GM21526 (cell line): ENCODE data around the gene HOMER2.
"Not testable (repeated sequence)": the region's sequence is repeated elsewhere in the genome, so short reads cannot be mapped to it uniquely, and the experiment has no call there.

Experiments used
- ATAC-seq: cut with Tn5 transposase; IDR thresholded peaks from one replicate; pipeline ENCODE4 v1.9.1; 2021; ENCODE audit warnings: moderate library complexity; ENCODE audit not compliant: unreplicated experiment, low FRiP score

Gene HOMER2

DNA sequence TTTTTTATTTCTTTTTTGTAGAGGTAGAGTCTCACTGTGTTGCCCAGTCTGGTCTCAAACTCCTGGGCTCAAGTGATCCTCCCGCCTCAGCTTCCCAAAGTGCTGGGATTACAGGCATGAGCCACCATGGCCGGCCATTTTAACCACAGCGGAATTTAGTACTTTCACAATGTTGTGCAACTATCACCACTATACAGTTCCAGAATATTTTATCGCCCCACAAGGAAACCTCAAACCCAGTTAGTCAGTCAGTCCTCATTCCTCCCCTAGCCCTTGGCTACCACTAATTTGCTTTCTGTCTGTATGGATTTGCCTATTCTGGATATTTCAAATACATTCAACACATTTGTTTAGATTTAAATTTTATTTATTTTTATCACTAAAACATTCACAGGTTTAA lies 15.5 kb upstream of the HOMER2 start:
- ATAC-seq = no peak

DNA sequence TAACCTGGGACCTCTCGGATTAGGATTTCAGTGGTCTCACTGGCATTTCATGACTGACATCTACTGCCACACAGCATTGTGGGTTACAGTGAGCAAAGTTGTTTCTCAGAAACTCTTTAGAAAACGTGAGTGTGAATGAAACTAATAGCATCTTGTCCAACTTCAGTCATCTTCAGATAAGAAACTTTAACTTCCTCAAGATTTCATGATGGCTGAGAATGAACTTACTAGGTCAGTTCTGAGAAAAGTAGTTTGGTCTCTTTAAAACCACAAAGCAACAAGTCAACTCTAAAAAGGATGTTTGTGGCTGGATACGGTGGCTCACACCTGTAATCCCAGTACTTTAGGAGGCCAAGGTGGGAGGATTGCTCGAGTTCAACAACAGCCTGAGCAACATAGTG lies 14.2 kb upstream of the HOMER2 start:
- peak; percentile 63 for ATAC-seq

DNA sequence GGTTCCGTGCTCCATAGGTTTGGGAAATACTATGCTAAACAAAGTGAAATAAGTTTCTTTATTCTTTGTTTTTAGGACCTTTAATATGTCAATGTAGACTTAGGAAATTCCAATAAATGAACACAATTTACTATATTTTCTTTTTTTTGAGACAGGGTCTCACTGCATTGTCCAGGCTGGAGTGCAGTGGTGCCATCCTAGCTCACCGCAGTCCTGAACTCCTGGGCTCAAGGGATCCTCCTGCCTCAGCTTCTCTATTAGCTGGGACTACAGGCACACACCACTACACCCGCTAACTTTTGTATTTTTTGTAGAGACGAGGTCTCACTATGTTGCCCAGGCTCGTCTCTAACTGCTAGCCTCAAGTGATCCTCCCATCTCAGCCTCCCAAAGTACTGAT lies 12.4 kb upstream of the HOMER2 start:
- ATAC-seq = no peak

DNA sequence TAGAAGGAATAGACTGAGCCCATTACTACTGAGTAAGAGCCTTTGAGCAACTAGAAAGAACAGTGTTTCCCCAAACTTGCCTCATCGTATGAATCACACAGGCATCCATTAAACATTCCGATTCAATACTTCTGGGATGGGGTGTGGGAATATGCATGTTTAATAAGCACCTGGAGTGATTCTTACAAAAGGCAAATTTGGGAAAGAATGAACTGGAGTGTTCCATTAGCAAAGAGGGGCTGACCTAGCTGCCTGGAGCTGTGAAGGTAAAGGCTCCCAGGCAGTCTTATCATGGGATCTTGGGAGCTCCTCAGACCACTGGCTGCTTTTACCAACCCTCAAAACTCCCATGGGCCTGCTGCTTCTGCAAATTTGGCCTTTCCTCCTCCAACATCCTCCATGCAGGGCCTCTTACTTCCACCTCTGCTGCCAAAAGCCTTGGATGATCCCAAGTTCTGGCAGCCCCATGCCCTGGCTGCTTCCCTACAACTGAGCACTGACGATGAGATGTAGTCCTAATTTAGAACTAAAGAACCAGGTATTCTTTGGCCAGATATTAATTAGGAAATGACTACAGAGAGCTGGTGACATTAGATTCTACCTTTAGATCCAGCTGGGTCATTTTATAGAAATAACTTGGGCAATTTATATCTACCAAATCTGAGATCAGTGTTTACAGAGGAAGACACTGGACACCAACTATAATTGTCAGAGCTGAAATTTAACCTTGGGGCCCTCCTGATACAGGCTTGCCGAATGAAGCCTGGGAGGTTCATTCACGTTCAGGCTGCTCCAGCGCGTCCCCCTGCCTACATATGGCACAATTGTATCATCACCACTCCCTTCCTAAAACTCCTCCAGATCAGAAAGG lies 11.2 kb upstream of the HOMER2 start:
- ATAC-seq = no peak

DNA sequence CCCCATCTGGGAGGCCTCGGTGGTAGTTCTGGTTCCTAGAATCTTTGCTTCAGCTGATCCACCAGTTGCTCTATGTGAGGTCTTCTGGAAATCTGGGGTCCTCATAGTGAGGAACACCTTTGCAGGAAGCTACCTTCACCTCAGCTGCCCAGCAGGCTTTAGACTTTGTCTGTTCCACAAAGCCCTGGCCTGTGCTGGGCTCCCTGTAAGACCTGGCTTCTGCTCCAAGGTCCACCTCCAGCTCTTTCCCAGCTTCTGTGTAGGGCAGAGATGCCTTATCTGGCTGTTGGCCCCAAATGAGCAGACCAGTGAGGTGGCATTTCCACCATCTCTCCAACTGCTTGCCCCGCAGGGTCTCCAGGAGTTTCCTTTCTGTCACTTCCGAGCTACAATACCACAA lies 8.2 kb upstream of the HOMER2 start:
- no peak for ATAC-seq

DNA sequence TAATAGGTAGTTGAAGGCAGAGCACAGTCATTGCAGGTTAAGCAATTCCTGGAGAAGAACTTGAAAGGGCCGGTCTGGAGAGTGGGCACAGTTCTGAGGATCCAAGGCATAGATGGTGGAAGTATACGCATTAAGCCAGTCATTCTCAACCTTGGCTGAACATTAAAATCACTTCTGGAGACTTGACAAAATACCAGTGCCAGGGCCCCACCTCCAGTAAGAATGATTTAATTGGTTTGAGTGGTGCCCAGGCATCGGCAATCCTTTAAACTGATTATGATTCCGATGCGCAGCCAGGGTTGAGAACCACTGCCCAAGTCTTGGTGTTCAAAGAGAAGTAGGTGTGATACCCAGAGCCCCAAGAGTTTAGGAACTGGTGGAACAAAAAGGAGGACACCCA lies 6.9 kb upstream of the HOMER2 start:
- no peak for ATAC-seq

DNA sequence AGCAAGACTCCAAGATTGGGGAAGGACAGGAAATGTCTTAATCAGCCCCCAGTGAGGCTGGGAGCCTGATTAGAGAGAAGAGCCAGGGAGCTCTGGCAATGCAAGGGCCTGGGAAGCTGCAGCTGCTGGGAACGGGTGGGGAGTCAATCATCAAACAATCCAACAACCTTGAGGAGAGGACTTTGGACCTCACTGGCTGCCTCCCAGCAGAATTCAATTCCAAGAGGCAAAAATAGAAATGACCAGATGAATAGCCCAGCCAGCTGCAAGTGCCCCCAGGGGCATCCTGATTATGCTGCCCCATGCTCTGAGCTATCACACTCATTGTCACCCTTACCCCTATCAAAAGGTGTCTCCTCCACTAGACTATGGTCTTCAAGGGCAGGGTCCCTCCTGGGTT lies 6.1 kb upstream of the HOMER2 start:
- ATAC-seq = no peak

DNA sequence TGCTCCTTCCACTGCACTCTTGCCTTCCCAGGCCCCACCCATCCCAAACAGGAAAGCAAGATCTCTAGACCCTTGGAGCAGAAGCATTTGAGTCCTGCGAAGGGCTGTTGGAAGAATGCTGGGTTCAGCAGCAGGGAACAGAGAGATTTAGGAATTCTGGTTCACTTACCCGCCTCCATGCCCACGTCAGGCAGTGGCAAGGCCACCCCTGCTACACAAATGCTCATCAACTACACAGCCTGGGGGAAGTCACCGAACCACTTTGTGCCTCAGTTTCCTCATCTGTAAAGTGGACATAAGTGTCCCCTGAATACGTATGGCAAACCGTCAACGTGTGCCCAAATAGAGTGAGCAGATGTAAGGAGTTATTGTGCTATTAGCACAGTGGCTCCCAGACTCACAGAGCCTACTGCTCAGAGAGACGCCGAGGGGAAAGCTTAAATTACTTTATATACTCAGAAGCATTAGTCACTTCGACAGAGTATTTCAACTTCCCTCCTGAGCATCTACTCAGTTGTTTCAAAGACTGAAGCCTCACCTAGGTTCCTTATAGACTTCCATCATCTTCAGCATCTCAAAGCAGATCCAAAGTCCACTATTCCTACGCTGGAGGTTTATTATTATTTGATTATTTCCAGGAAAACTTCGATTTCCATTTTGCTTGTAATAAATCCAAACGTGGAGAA lies 905 bp downstream of the HOMER2 start:
- no peak for ATAC-seq

DNA sequence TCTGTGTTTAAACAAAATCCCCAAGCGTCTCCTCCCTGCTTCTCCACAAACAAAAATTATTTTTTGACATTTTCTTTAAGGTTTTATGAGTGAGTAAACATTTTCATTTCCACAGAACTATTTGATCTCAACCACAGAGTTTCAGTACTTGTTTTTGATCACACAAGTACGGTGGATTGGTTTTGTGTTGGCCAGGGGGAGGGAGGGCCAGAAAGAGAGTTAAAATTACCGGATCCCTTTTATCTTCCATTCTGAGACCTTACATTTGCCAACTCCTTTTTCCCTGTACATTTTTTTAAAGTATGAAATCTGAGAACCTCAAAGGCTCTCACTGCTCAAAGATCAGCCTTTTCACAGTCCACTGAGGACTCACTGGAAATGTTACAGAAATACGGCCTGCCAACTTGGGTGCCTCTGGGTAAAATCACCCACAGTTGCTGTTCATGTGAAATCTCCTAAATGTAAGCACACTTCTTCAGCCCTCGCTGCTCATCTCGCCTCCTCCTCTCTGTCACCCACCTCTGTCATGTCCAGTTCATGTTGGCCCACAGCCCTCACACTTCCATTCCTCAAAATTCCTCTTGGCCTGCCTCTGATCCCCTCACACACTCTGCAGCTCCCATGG lies 1.7 kb downstream of the HOMER2 start:
- ATAC-seq = no peak

DNA sequence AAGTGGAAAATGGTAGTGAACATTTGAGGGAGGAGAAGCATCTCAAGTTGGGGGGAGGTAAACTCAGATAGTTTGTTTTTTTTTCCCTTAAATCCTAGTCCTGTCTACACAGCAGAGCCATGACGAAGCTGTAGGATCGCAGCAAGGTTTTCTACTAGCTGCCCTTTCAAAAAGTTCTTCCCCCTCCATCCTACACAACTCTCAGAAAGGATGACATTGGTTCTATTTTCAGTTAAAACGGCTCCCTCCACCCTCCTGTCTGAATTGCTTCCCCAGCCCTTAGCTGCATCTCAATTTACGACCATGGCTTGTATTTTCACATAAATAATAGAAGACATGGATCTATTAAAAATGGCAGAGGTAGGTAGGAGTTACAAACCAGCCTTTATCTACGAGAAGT lies 2.2 kb downstream of the HOMER2 start:
- ATAC-seq = no peak

DNA sequence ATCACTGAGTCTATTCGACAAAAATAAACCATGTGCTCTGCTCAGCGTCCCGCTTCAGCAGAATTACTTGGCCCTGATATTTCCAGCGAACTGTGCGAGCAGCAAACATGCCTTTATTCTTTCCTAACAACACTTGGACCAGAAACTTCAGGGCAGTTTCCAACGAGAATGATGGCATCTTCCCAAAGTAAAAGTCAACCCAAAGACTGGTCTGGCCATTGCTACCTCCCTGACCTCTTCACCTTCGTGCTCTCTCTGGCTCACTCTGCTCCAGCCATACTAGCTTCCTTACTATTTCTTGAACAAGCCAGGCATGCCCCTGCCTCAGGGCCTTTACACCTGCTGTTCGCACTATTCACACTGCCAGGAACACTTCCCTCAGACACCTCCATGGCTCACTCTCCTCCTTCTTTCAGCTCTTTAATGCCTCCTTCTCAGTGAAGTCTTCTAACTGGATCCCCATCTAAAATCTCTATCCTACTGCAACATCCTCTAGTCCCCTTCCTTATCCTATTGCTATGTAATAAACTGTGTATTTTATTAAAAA lies 6.3 kb downstream of the HOMER2 start:
- ATAC-seq = no peak

DNA sequence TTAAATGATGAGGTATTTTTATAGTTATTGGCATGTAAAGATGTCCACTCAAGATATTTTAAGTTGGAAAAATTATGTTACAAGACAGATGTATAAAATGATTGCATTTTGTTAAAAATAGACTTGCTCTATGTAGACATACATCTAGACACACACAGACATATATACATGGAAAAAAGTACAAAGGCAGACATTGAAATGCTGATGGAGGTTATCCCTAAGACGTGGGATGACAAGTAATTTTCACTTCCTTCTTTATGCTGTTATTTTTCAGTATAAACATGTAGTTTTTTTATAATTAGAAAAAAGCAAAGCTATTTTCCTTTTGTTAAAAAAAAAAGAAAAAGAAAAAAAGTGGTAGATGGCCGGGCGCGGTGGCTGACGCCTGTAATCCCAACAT lies 7.2 kb downstream of the HOMER2 start:
- ATAC-seq = no peak

DNA sequence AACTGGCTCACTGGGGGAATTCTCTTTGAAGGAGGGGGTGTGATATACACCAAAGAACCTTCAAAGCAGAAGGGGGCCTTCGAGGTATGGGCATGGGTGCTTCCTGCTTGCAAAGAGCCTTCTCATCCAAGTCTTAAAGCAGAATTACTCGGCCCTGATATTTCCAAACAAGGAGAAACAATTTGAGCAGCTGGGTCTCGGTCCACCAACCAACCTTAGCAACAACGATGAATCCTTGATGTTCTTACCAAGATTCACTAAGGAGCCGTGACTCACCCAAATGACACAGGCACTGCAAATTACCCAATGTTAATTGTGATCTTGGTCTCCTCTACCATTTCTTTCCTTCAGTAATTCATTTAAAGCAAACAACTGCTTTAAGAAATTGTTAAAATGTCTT lies 7.7 kb downstream of the HOMER2 start:
- ATAC-seq = no peak

DNA sequence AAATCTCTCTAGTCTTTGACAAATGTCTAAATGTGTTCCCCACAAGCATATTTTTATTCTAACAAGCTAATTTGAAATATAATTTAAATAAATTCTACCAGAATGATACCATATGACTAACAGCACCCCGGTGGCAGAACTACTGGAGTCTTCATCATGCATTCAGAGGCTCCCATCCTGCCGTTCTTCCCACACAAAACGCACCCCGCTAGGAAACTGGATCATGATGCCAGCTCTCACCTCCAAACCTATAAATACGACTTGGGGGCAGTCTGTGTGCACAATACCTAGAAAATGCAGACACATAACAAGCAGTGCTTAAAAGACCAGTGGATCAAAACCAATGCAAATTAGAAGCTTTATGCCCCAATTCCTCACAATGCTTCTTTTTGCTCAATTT lies 8.5 kb downstream of the HOMER2 start:
- ATAC-seq = no peak

DNA sequence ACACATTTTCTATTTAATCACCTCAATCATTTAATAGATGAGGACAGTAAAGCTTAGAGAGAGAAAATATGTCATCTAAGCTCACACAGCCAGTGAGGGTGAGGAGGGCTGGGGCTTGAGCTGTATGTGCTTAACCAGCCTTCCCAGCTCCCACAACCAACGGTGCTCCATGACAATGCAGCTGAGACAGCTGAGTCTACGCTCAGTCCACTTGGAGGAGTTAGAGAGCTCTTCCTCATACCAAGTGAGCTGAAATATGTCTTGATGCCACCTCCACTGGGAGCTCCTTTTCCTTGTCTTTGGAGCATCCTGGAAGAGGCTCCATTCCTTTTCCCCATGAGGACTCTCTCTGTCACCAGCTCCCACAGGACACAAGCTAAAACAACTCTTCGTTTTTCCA lies 9.3 kb downstream of the HOMER2 start:
- ATAC-seq = no peak

DNA sequence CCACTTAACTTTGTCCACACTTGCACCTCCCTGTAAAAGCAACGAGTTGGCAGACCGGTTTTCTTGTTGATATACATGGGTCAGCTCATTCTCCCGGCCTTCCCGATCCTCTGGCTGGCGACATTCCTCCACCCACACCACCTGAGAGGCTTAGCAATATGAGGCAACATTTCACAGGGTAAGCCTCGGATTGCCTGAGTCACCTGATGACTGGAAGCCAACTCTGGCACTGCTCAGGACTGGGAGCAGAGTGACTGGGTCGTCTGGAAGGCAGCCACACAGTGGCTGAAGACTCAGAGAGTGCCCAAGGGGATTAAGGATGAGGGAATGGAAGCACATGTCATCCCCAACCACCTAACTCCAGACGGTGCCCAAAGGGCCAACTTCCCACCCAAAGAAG lies 9.8 kb downstream of the HOMER2 start:
- no peak for ATAC-seq

DNA sequence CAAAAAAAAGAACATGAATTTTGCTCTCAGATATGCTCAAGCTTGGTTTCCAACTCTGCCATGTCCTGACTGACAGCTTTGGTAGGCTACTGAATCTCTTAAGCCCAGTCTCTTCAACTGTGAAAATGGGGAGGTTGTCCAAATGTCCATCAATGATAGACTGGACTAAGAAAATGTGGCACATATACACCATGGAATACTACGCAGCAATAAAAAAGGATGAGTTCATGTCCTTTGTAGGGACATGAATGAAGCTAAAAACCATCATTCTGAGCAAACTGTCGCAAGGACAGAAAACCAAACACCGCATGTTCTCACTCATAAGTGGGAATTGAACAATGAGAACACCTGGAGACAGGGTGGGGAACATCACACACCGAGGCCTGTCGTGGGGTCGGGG lies 12.8 kb downstream of the HOMER2 start:
- ATAC-seq = not testable (repeated sequence)

DNA sequence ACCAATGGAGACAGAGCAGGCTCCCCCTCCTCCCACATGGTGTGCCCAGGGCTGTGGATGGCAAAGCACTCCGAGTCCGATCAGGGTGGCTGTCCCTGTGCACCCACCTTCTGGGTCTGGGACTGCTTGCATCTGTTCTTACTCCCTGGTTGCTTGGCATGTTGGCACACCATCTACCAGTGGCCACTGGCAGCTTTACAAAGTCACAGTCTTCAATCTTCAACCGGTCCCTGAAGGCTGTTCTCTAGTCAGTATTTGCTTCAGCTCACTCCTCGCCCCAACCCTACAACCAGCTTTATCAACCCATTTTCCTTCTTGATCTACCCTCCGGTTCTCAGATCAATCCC lies 14.8 kb downstream of the HOMER2 start:
- no peak for ATAC-seq

DNA sequence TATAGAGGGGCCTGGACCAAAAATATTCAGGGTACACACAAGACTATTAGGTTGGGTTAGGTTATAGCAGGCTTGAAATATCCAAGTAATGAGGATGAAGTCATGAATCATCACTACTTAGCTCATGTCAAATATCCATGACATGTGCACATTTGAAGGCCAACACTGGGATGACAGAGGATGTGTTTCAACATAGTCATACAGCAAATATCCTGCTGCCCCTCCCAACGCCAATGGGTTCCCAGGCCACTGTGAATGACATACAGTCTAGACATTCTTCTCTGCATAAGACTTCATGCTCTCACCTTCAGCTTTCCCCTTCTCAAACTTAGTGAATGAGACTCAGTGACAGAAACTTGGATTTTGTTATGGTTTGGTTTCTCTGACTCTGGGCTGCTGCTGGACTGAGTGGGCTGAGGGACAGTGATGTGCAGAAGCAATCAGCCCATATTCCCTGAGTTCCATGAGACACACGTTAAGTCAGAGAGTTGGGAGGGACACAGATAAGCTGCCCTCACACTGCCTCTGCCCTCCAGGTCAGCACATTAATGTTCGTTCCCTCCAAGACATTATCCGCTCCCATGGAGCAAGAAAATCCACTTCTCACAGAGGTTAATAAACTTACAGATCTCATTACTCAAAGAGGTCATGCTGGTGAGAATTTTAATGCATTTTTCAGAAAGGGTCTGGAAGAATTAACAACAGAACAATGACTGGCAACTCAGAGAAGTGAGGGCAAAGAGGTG lies 15.4 kb downstream of the HOMER2 start:
- no peak for ATAC-seq

DNA sequence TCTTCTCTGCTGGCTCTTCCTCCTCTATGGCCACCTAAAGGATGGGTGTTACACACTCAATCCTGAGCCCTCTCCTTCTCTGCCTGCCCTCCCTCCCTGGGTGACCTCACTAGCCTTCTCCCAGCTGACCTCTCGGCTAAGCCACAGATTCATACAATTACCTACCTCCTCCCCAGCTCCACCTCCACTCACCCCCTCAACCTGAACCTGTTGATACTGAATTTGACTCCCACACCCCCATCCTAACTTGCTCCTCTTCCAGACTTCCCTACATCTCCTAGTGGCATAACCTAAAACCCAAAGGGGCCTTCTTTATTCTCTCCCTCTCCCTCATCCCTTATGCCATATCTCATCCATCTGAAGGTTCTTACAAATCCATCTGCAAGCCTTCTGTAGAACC lies 17.1 kb downstream of the HOMER2 start:
- ATAC-seq = no peak
